Adrenal gland (tissue), 12 donors: Measurements from ENCODE around the gene MYO1B. TPM values are rescaled to one million over a fixed set of nuclear protein-coding genes. Genes with fewer than 3 reads are reported as not detected.

Experiments used
- DNase-seq, 7 donors: peaks; one replicate each; pipeline ENCODE4 v3.0.0-alpha.2; 2019 to 2020
- H3K27ac ChIP-seq, 5 donors: fragments of 200-600 bp; sonication (generic) in 4 of 5; 1 replicate in 3 of 5; 2 replicates in 2 of 5; pipeline versions ENCODE4 v1.5.1 to v1.8.0; 2016 to 2020; ENCODE audit warnings: mild to moderate bottlenecking in 1 of 5
- H3K27me3 ChIP-seq: fragments of 200-600 bp; 2 replicates; pipeline ENCODE4 v1.8.0; 2021
- H3K36me3 ChIP-seq, 2 donors: fragments of 200-600 bp; replicated peaks in 1 of 2; 1 replicate in 1 of 2; 2 replicates in 1 of 2; pipeline versions ENCODE4 v1.5.1 to v1.8.0; 2018 to 2022
- H3K4me1 ChIP-seq, 2 donors: fragments of 200-600 bp; replicated peaks in 1 of 2; 1 replicate in 1 of 2; 2 replicates in 1 of 2; pipeline versions ENCODE4 v1.5.1 to v1.8.0; 2018 to 2021
- H3K4me3 ChIP-seq, 4 donors: fragments of 200-600 bp; sonication (generic) in 3 of 4; one replicate each; pipeline ENCODE4 v1.5.1; 2016 to 2018
- H3K9me3 ChIP-seq, 3 donors: fragments of 200-600 bp; sonication (generic) in 1 of 3; replicated peaks in 1 of 3; 1 replicate in 2 of 3; 2 replicates in 1 of 3; pipeline versions ENCODE4 v1.5.1 to v1.8.0; 2016 to 2021
- CTCF ChIP-seq, 6 experiments: fragments of 450-650 bp in 4 of 6; fragments of 200-600 bp in 2 of 6; sonication (generic) in 1 of 6; IDR thresholded peaks; 1 replicate in 5 of 6; 2 replicates in 1 of 6; pipeline versions ENCODE4 v1.5.1 to v1.8.0; 2016 to 2021; ENCODE audit warnings: antibody characterized with exemption in 6 of 6, mild to moderate bottlenecking in 2 of 6, moderate library complexity in 1 of 6
- POLR2A ChIP-seq, 2 donors: fragments of 450-650 bp; IDR thresholded peaks; one replicate each; pipeline ENCODE4 v1.6.1; 2017; ENCODE audit warnings: antibody characterized with exemption in 2 of 2, mild to moderate bottlenecking in 2 of 2, moderate library complexity in 1 of 2
- WGBS, 4 donors: extraction: QIAGEN DNeasy Blood & Tissue Kit in 2 of 4; methylation state at CpG; one replicate each; pipeline versions ENCODE4 v1.1.5 to v1.1.7; 2013 to 2017; 5-methylcytosine and 5-hydroxymethylcytosine counted together
- intact Hi-C, 2 donors: fragments of 100-400 bp; cut with DNase I; formaldehyde crosslinking; loops; one replicate each; pipeline versions ENCODE4 v1.14.1 to v1.15.0; 2022 to 2023
- polyA plus RNA-seq, 3 donors: library from polyadenylated mRNA; stranded (reverse); fragments of 200-250 nt in 2 of 3; fragments of 350-450 nt in 1 of 3; fragmentation: Illumina TruSeq in 1 of 3; extraction: RNeasy Lipid Tissue Mini Kit (QIAGEN cat#74804) in 1 of 3; gene quantifications; one replicate each; pipeline ENCODE4 v1.2.3, GENCODE V29; 2013 to 2014
- total RNA-seq, 9 donors: library from RNA; depleted of rRNA in 4 of 9; stranded (reverse); fragments of >200 nt in 4 of 9; fragments of 120-200 nt in 1 of 9; fragmentation: NEBNext Ultra II Directional in 1 of 9; extraction: Animal tissue kit (Norgen Biotek cat#: 25700) in 1 of 9; gene quantifications; one replicate each; pipeline versions ENCODE4 v1.1.0 to v1.2.4, GENCODE V29; 2013 to 2023
- donor health status: healthy with polysubstance abuse.
- donor health status: Bipolar disorder and iron deficiency.
- donor health status: DM: yes; HTN: yes; CAD: no.
- donor health status: DM: no; HTN: no; CAD: no.
- donor health status: DM: no; HTN: no; CAD: no.
- donor health status: DM: yes; HTN: yes; CAD: no.

The MYO1B gene
- total and polyA plus RNA-seq, 12 donors = 6.9 to 24.0 (median 14.0) TPM

- no peak overlapping the region for H3K27ac ChIP-seq
- intact Hi-C loops = no loop called here
- no peak for DNase-seq
- no peaks in the 10 kb centered on the region for H3K36me3 ChIP-seq
- H3K4me3 ChIP-seq = no peak overlapping the region
- no peaks in the 10 kb centered on the region for H3K27me3 ChIP-seq
- H3K4me1 ChIP-seq = peaks cover 0 to 6% of the 10 kb centered on the region in 2 donors
- TF ChIP-seq POLR2A (IDR thresholded peaks at IDR 0.05) = no peak
- no peak for TF ChIP-seq CTCF (IDR thresholded peaks at IDR 0.05)
- no peaks in the 10 kb centered on the region for H3K9me3 ChIP-seq
Observed at GRCh38 chr2:191379375-191379774, 134.2 kb downstream of the MYO1B start.

DNA sequence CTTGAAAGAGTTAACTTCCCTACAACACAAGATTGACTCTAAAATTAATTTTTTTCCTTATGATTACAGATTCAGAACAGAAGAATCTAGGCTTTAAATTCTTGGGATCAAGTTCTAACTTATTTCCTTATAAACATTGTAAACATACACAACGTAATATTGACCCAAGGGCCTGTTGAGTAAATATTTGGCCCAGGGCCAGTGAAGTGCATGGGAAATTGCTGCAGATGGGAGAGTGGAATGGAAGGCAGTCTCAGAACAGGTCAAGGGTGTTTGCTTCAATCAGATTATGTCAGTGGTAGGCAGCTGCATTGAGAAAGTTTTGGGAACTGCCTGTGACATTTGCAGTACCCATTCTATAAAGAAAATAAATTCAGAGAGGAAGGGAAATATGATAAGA lies 137.6 kb downstream of the MYO1B start:
- DNase-seq = peak in 1 of 7 donors; percentile 6
- TF ChIP-seq POLR2A (IDR thresholded peaks at IDR 0.05) = no peak
- no peak for TF ChIP-seq CTCF (IDR thresholded peaks at IDR 0.05)
- intact Hi-C loops = no loop called here
- Histone ChIP-seq H3K36me3 (no peaks in the 10 kb centered on the region), H3K9me3 (no peaks in the 10 kb centered on the region), H3K27me3 (no peaks in the 10 kb centered on the region), H3K4me3 (no peak overlapping the region), H3K27ac (no peak overlapping the region), H3K4me1 (no peaks in the 10 kb centered on the region)
- 39 to 67% (median 60%) methylated on average over 1 of the region's 1 CpG for WGBS, 4 donors

GRCh38 chr2:191383486-191383885 lies 138.3 kb downstream of the MYO1B start:
- WGBS, 4 donors = 23 to 33% (median 33%) methylated on average over 1 of the region's 1 CpG
- DNase-seq = no peak
- Histone ChIP-seq H3K9me3 (no peaks in the 10 kb centered on the region), H3K36me3 (no peaks in the 10 kb centered on the region), H3K4me3 (no peak overlapping the region), H3K27ac (no peak overlapping the region), H3K27me3 (no peaks in the 10 kb centered on the region), H3K4me1 (no peaks in the 10 kb centered on the region)
- TF ChIP-seq POLR2A (IDR thresholded peaks at IDR 0.05) (no peak), CTCF (IDR thresholded peaks at IDR 0.05) (no peak)
- intact Hi-C loops = no loop called here

DNA sequence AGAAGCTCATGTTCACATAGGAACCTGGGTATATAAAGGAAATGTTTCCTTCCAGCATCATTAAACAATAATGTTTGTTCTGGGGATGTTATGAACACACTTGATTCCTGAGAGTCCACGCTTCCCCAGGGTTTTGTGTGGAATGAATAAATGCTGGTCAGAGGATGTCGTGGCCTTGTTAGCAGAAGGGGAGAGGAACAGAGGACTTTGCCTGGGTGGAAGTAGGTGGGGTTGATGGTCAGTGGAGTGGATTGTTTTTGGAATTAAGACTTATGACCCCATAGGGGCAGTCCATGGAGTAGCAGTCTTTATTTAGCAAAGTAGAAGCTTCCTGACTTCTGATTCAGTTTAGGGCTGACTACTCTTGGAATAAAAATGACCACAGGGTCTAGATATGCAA lies 139.6 kb downstream of the MYO1B start:
- no peaks in the 10 kb centered on the region for H3K27me3 ChIP-seq
- H3K4me3 ChIP-seq = no peak overlapping the region
- whole genome bisulfite sequencing, 4 donors = 71 to 80% (median 73%) methylated on average over 2 of the region's 2 CpGs
- no peak for TF ChIP-seq POLR2A (IDR thresholded peaks at IDR 0.05)
- no peak for TF ChIP-seq CTCF (IDR thresholded peaks at IDR 0.05)
- no peak for DNase-seq
- H3K27ac ChIP-seq = no peak overlapping the region
- intact Hi-C loops = no loop called here
- no peaks in the 10 kb centered on the region for H3K4me1 ChIP-seq
- H3K9me3 ChIP-seq = no peaks in the 10 kb centered on the region
- H3K36me3 ChIP-seq = no peaks in the 10 kb centered on the region
